Keratinocyte (primary cell): Measurements from ENCODE around the gene ZKSCAN1.

ENCODE experiments used
- CTCF ChIP-seq, 3 experiments: IDR thresholded peaks in 1 of 3; conservative IDR thresholded peaks in 1 of 3; optimal IDR thresholded peaks in 1 of 3; 2 replicates in 2 of 3; 3 replicates in 1 of 3; pipeline versions ENCODE3 to v1.5.1; 2011; ENCODE audit warnings: low read length in 3 of 3, mild to moderate bottlenecking in 3 of 3, moderate library complexity in 2 of 3, control low read depth in 1 of 3, inconsistent platforms in 1 of 3; ENCODE audit not compliant: insufficient read depth in 2 of 3; ENCODE audit errors: extremely low read depth in 1 of 3
- EZH2 ChIP-seq: IDR thresholded peaks from one replicate; pipeline ENCODE4 v1.6.1; 2012; ENCODE audit warnings: inconsistent platforms, mild to moderate bottlenecking, low read length, moderate library complexity

DNA sequence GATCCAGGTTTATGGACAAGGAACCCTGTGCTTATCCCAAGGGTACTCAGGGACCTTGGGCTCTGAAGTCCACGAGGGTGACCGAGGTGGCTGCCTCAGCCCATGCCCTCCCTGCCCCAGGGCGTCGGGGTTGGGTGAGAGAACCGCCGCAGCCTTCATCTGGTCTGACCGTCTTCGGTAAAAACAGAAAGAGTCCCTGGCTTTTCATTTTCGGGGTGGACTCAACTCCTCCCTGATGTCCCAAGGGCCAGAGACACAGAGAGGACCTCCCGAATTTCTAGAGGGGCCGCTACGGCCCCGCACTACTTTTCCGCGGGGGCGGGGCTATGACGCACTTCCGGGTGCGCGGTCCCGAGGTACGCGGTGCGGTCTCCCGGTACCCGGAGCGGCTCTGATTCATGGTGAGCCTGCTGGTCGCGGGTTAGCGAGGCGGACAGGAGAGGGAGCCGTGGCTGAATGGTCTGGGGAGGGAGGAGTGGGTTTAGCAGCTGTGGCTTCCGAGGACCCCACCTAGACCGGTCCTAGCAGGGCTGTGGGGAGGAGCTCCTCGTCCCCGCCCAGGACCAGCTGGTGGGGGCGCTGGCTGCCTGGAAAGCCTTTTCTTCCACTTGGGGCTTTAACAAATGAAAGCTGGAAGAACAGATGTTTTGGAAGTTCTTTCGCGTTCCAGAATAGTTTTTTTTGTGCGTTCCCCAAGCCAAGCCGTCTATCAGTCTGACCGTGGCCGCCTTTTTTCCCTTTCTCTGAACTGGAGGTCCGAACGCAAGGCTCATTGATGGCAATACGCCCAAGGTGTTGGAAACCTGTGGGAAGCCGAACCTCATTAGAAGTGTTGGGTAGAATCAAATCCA, 34.3 kb downstream of the ZKSCAN1 start, which contains the start of gene ZSCAN21:
- TF ChIP-seq CTCF (optimal IDR thresholded peaks at IDR 0.05 in 1 of 3, IDR thresholded peaks at IDR 0.05 in 1 of 3, conservative IDR thresholded peaks at IDR 0.05 in 1 of 3; ENCODE audit: extremely low read depth in 1 of 3, insufficient read depth in 2 of 3, low read length in 3 of 3) = peak; percentile 10 to 20 (median 16)
- no peak for TF ChIP-seq EZH2
